ENCODE data around the gene MARCHF3. TPM values are rescaled to one million over a fixed set of nuclear protein-coding genes. Genes with fewer than 3 reads are reported as not detected.

MARCHF3 gene
- total RNA-seq, 1 donor from 2014 or later: 5.7 TPM

GRCh38 chr5:127074466-127074865 lies 44.1 kb upstream of the MARCHF3 start:
- no peak overlapping the region for H3K27ac Mint-ChIP-seq (ENCODE audit: unreplicated experiment)
- H3K4me1 Mint-ChIP-seq (ENCODE audit: low read depth, unreplicated experiment): no peaks in the 10 kb centered on the region
- TF ChIP-seq CTCF (IDR thresholded peaks at IDR 0.05; ENCODE audit: partially characterized antibody, unreplicated experiment): no peak
- H3K36me3 Mint-ChIP-seq (ENCODE audit: unreplicated experiment): no peaks in the 10 kb centered on the region
- H3K9me3 Mint-ChIP-seq (ENCODE audit: unreplicated experiment): peaks cover 3% of the 10 kb centered on the region
- no peak for DNase-seq
- H3K4me3 Mint-ChIP-seq (ENCODE audit: unreplicated experiment): no peak overlapping the region
- H3K27me3 Mint-ChIP-seq (ENCODE audit: unreplicated experiment): peaks cover 3% of the 10 kb centered on the region

GRCh38 chr5:127072861-127073846 lies 42.8 kb upstream of the MARCHF3 start, which contains the start of gene C5orf63:
Gene C5orf63 (minus strand): TSS chr5:127073502. CDS start chr5:127058995, 14,507 bp downstream.
- Mint-ChIP-seq H3K4me3 (ENCODE audit: unreplicated experiment) (peak within 1 kb of the TSS; percentile 96), H3K36me3 (ENCODE audit: unreplicated experiment) (no peaks in the 10 kb centered on the region), H3K27me3 (ENCODE audit: unreplicated experiment) (no peaks in the 10 kb centered on the region), H3K4me1 (ENCODE audit: low read depth, unreplicated experiment) (peaks cover 2% of the 10 kb centered on the region), H3K9me3 (ENCODE audit: unreplicated experiment) (peaks cover 3% of the 10 kb centered on the region), H3K27ac (ENCODE audit: unreplicated experiment) (peak within 1 kb of the TSS; percentile 75)
- peak; percentile 72 for DNase-seq
- TF ChIP-seq CTCF (IDR thresholded peaks at IDR 0.05; ENCODE audit: partially characterized antibody, unreplicated experiment): peak; percentile 62

GRCh38 chr5:127070243-127070642 lies 39.9 kb upstream of the MARCHF3 start:
- peaks cover 2% of the 10 kb centered on the region for H3K4me1 Mint-ChIP-seq (ENCODE audit: low read depth, unreplicated experiment)
- DNase-seq: no peak
- H3K4me3 Mint-ChIP-seq (ENCODE audit: unreplicated experiment): no peak overlapping the region
- H3K27ac Mint-ChIP-seq (ENCODE audit: unreplicated experiment): no peak overlapping the region
- no peaks in the 10 kb centered on the region for H3K27me3 Mint-ChIP-seq (ENCODE audit: unreplicated experiment)
- no peak for TF ChIP-seq CTCF (IDR thresholded peaks at IDR 0.05; ENCODE audit: partially characterized antibody, unreplicated experiment)
- peaks cover 3% of the 10 kb centered on the region for H3K9me3 Mint-ChIP-seq (ENCODE audit: unreplicated experiment)
- no peaks in the 10 kb centered on the region for H3K36me3 Mint-ChIP-seq (ENCODE audit: unreplicated experiment)

- H3K4me3 Mint-ChIP-seq (ENCODE audit: unreplicated experiment): no peak overlapping the region
- H3K27me3 Mint-ChIP-seq (ENCODE audit: unreplicated experiment): no peaks in the 10 kb centered on the region
- no peak for TF ChIP-seq CTCF (IDR thresholded peaks at IDR 0.05; ENCODE audit: partially characterized antibody, unreplicated experiment)
- DNase-seq: no peak
- peaks cover 3% of the 10 kb centered on the region for H3K9me3 Mint-ChIP-seq (ENCODE audit: unreplicated experiment)
- no peaks in the 10 kb centered on the region for H3K36me3 Mint-ChIP-seq (ENCODE audit: unreplicated experiment)
- H3K4me1 Mint-ChIP-seq (ENCODE audit: low read depth, unreplicated experiment): peaks cover 2% of the 10 kb centered on the region
- no peak overlapping the region for H3K27ac Mint-ChIP-seq (ENCODE audit: unreplicated experiment)
Observed at GRCh38 chr5:127068493-127069214, 38.3 kb upstream of the MARCHF3 start.

All from glutamatergic neuron (in vitro differentiated cells).